ENCODE data around the gene NPPA. TPM values are rescaled to one million over a fixed set of nuclear protein-coding genes. Genes with fewer than 3 reads are reported as not detected.

The NPPA gene
- total and polyA plus RNA-seq, 9 of the 15 experiments (the other 6 are each of a cell fraction or from before 2014, with no cell fraction given) = not detected

- TF ChIP-seq, protein P1, sequence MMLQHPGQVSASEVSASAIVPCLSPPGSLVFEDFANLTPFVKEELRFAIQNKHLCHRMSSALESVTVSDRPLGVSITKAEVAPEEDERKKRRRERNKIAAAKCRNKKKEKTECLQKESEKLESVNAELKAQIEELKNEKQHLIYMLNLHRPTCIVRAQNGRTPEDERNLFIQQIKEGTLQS (IDR thresholded peaks at IDR 0.05) = no peak; the same call in 1 of the 2 replicates
- TF ChIP-seq, protein P1 (CRISPR knock-in tag; conservative IDR thresholded peaks at IDR 0.05) = no peak
- TF ChIP-seq ZNF766 (CRISPR knock-in tag; conservative IDR thresholded peaks at IDR 0.05) (peak; percentile 94), RBM14 (IDR thresholded peaks at IDR 0.05; ENCODE audit: borderline replicate concordance, insufficient read depth, low read depth, low read length) (no peak), ZNF347 (CRISPR knock-in tag; IDR thresholded peaks at IDR 0.05; ENCODE audit: low read depth) (no peak), EHMT2 (IDR thresholded peaks at IDR 0.05) (peak; percentile 53; the same call in 1 of the 2 replicates), ZZZ3 (IDR thresholded peaks at IDR 0.05) (no peak), ZNF140 (CRISPR knock-in tag; IDR thresholded peaks at IDR 0.05) (no peak), CBX3 (IDR thresholded peaks at IDR 0.05; ENCODE audit: borderline replicate concordance in 1 of 2, low read length in 2 of 2) (no peak; a peak in 1 of 3 replicates), SREBF2 (CRISPR knock-in tag; IDR thresholded peaks at IDR 0.05) (no peak), HSF4 (CRISPR knock-in tag; IDR thresholded peaks at IDR 0.05; ENCODE audit: borderline replicate concordance) (no peak; the same call in 1 of the 2 replicates), BRCA1 (IDR thresholded peaks at IDR 0.05) (no peak), BRCA1 (CRISPR knock-in tag; IDR thresholded peaks at IDR 0.05) (no peak), BRF1 (IDR thresholded peaks at IDR 0.05; ENCODE audit: borderline replicate concordance, extremely low read depth, insufficient read length) (no peak), MYBL2 (IDR thresholded peaks at IDR 0.05; ENCODE audit: low read depth) (no peak), MYBL2 (CRISPR knock-in tag; IDR thresholded peaks at IDR 0.05; ENCODE audit: borderline replicate concordance) (no peak), DNMT1 (IDR thresholded peaks at IDR 0.05) (no peak), HIVEP1 (CRISPR knock-in tag; IDR thresholded peaks at IDR 0.05) (0 out of 2 replicates have a peak, but pooled peaks have one; percentile 32), SP1 (CRISPR knock-in tag; IDR thresholded peaks at IDR 0.05) (peak; percentile 76)
- TF ChIP-seq, protein P2, sequence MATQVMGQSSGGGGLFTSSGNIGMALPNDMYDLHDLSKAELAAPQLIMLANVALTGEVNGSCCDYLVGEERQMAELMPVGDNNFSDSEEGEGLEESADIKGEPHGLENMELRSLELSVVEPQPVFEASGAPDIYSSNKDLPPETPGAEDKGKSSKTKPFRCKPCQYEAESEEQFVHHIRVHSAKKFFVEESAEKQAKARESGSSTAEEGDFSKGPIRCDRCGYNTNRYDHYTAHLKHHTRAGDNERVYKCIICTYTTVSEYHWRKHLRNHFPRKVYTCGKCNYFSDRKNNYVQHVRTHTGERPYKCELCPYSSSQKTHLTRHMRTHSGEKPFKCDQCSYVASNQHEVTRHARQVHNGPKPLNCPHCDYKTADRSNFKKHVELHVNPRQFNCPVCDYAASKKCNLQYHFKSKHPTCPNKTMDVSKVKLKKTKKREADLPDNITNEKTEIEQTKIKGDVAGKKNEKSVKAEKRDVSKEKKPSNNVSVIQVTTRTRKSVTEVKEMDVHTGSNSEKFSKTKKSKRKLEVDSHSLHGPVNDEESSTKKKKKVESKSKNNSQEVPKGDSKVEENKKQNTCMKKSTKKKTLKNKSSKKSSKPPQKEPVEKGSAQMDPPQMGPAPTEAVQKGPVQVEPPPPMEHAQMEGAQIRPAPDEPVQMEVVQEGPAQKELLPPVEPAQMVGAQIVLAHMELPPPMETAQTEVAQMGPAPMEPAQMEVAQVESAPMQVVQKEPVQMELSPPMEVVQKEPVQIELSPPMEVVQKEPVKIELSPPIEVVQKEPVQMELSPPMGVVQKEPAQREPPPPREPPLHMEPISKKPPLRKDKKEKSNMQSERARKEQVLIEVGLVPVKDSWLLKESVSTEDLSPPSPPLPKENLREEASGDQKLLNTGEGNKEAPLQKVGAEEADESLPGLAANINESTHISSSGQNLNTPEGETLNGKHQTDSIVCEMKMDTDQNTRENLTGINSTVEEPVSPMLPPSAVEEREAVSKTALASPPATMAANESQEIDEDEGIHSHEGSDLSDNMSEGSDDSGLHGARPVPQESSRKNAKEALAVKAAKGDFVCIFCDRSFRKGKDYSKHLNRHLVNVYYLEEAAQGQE (IDR thresholded peaks at IDR 0.05; ENCODE audit: borderline replicate concordance) = peak; percentile 65
- TF ChIP-seq, protein P2 (CRISPR knock-in tag; IDR thresholded peaks at IDR 0.05; ENCODE audit: low read depth) = 0 out of 2 replicates have a peak, but pooled peaks have one; percentile 70
These were observed 35.4 kb upstream of the NPPA start (continued) for GRCh38 chr1:11882814-11883538.

All from K562 (cell line).